Bone marrow (tissue), 2 donors: ENCODE measurements around the gene CD247.
"Not testable (repeated sequence)": the region's sequence is repeated elsewhere in the genome, so short reads cannot be mapped to it uniquely, and the experiment has no call there.

Experiments
- DNase-seq, 2 donors: peaks; one replicate each; lab custom pipeline; 2025; lab: John Stamatoyannopoulos, UW

Gene CD247

DNA sequence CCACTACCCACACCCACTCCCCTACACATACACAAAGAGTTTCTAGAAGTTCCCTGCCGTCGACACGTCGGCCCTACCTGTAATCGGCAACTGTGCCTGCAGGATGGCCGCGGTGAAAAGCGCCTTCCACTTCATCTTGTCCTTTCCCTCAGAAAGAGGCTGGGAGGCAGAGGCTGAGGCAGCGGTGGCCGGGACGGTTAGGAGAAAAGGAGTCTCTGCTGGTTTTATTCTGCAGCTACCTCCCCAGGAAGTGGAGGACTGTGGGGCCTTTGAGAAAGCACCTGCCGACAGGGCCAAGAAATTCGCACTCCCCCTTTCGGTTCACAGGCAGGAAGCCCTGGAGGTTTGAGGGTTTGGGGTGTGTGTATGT, at the start of gene CD247:
Gene CD247, minus strand, starts transcription at position 199 of the 370 bp plus-strand sequence. Its CDS starts 64 bp downstream, at position 135.
- no peak for DNase-seq

DNA sequence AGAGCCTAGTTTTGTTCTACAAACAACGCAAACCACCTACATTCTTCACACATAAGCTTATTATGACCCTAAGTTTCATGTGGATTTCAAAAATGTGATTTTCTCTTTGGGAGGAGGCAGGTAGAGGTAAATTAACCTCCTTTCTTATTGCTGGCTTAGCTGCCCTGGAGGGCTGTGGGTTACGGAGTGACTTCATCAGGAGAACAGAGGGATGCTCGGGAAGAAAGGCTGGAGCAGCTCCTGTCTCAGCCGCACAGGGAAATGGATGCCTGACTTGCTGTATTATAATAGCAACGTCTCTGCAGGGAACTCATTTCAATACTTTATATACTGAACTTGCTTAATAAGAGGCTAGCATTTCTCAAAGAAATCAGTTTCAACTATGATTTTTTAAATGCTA, 49.3 kb upstream of the CD247 start:
- no peak for DNase-seq

DNA sequence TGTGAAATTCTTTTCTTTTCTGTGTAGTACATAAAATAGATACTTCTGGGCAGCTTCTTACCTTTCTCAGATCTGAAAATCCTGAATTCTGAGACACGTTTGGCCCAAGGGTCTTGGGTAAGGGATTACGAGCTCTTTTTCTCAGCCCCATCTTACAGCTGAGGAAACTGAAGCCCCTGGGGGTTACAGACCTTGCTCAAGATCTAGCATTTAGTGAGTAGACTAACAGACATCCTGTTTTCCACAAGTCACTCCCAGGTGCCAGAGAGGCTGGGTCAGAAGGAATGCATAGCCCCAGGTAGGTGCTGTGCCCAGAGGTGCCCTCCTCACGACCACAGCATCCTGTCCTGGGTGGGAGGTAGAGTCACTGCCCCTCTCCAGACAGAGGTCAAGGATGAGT, 48.4 kb upstream of the CD247 start:
- no peak for DNase-seq

DNA sequence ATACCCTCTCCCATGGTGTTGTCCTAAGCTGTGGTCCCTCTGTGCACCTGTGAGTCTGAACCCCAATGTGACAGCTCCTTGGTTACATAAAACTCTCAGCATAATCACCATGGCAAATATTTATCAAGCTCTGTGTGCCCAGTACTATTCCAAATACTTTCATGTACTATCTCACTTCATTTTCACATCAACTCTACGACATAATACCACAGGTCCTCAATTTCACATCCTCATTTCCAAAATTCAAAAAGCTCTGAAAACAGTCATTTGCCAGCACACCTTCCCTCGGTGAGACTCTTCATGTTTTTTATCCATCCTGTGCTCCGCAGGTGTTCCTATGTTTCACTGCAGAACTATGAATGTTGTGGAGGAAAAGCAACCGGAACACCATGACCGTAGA, 47.6 kb upstream of the CD247 start:
- DNase-seq = no peak

DNA sequence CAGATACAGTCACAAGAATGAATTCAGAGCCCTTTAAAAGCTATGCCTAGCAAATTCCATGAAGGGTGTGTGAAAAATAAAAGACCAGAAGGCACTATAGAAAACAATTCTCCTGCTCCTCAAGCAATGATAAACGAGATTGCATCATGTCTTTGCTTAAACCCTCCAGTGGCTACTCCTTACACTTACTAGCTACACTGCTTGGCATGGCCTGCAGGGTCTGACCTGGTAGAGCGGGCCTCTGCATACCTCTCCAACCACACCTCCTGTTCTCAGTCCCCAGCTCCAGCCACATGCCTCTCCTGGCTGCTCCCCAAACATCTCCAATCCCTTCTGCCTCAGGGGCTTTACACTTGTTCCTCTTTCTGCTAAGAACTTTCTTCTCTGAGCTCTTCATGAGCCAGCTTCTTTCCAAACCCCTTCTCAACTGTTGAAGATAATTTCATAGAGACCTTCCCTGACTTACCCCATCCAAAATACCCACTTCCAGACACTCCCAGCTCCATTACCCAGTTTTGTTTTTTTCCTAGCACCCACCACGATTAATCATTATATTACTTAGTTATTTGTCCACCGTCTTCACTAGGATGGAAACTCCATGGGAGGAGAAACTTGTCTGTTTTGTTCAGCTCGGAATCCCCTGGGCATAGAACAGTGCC, 46.4 kb upstream of the CD247 start:
- no peak for DNase-seq

DNA sequence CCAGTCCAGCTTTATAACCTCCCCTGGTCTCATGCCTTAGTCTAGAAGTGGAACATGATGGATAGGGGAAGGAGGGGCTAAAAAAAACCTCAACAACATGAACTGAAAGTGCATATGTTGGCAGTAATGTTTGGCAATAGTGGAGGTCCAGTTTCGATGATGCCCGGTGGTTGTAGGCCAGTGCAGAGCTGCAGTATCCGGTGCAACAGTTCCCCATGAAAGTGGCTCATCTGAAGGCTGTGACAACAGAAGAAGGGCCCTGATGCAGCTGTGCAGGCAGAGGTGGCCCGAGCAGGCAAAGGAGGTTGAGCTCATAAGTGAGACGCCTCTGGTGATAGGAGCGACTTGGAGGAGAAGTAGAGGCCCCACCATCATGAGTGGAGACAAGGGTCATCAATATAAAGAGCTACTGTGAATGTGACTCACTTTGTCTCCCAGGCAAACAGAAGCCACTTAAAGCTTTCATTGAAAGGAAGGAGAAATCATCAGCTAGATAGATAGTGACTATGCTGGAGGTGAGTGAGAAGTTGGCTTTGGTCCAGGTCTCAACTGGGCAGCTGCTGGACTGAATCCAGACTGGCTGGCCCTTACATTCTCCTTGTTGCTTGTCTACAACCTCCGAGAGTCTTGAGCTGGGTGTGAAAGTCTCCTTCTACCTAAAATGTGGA, 45.4 kb upstream of the CD247 start:
- no peak for DNase-seq

DNA sequence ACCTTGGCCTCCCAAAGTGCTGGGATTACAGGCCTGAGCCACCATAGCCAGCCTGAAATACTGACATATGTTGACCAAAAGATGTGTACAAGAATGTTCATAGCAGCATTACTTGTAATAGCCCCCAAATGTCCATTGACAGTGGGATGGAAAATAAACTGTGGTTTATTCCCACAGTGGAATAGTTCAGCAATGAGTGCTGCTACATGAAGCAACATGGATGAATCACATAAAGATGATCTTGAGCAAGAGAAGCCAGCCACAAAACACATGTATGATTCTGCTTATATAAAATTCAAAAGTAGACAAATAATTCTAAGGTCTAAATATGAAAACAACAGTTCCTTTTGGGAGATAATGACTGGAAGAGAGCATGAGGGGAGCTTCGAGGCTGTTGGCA, 44.4 kb upstream of the CD247 start:
- no peak for DNase-seq

DNA sequence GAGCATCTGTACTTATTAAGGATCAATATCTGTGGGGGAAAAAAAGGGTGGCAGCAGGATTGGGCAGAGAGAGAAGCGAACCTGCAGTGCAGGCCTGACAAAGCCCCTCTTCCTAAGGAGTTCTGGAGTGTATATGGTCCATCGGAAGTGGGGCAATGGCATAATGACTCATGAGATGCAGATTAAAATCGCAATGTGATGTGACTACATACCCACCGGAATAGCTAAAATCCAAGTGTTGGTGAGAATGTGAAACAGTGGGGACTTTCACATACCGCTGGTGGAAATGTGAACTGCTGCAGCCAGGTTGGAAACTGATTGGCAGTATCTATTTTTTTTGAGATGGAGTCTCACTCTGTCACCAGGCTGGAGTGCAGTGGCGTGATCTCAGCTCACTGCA, 43.4 kb upstream of the CD247 start:
- no peak for DNase-seq

DNA sequence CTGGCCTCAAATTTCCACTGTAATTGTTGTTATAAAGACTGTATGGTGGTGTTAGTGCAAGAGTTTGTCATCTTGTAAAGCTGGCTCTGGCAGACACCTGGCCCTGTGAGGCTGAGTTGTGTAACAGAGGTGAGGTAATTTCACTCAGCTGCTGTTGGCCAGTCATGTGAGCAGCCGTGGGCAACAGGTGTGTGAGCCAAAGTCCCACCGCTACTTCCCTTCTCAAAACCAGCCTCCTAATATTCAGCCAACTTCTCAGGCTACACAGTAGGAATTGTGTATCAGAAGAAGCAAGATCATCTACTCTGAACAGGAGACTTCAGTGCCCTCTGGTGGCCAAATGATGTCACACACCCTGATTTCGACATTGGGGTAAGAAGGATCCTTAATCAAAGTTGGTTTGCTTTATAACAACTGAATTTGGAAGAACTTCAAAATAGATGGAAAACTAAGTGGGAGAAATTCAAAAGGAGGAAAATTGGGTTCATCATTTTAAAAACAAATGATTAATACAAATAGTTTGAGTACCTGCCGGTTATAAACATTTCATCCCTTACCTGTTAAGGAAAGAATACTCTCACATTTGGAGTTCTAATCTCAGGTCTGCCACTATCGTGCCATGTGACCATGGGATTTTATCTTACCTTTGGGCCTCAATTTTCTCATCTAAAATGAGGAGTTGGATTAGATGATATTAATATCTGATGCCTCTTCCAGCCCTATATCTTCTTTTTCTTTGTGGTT, 37.8 kb upstream of the CD247 start:
- DNase-seq = peak; percentile 32 to 47

DNA sequence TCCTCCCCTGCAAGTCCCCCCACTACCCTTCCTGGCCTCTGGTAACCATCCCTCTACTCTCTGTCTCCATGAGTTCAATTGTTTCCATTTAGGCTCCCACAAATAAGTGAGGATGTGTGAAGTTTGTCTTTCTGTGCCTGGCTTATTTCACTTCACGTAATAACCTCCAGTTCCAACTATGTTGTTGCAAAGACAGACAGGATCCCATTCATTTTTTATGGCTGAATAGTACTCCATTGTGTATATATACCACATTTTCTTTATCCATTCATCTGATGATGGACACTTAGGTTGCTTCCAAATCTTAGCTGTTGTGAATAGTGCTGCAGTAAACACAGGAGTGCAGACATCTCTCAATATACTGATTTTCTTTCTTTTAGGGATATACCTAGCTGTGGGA, 36.7 kb upstream of the CD247 start:
- not testable (repeated sequence) for DNase-seq

DNA sequence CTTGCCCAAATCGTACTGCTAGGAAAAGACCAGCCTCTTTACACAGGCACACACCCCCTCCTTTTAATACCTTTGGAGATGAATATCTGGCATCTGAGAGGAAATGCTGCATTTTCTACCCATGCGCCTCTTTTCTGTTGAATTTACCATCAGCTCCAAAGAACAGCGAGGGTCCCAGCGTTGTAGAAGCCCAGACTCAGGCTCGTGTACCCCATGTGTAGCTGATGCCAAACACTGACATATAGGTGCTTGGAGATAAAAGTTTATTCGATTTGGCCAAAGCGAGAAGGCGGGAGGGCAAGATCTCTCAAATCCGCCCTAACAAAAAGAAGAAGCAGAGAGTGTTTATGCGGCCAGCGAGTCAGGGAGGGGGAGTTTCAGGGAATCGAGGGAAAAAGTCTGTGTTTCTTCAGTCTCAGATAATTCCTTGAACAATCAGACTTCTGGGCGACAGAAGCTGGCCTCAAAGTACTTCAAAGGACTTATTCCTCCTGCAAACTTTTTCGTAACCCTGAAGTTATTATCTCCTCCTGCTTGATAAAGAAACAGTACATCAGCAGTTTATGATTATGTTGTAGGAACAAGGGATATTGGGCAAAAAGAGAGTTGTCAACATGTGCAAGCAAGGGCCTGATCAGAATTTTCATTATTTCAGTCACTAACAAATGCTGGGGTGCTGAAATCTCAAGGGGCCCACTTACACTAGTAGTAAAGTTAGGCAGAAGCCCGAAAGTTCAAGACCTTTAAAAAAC, 35.9 kb upstream of the CD247 start:
- DNase-seq = no peak

DNA sequence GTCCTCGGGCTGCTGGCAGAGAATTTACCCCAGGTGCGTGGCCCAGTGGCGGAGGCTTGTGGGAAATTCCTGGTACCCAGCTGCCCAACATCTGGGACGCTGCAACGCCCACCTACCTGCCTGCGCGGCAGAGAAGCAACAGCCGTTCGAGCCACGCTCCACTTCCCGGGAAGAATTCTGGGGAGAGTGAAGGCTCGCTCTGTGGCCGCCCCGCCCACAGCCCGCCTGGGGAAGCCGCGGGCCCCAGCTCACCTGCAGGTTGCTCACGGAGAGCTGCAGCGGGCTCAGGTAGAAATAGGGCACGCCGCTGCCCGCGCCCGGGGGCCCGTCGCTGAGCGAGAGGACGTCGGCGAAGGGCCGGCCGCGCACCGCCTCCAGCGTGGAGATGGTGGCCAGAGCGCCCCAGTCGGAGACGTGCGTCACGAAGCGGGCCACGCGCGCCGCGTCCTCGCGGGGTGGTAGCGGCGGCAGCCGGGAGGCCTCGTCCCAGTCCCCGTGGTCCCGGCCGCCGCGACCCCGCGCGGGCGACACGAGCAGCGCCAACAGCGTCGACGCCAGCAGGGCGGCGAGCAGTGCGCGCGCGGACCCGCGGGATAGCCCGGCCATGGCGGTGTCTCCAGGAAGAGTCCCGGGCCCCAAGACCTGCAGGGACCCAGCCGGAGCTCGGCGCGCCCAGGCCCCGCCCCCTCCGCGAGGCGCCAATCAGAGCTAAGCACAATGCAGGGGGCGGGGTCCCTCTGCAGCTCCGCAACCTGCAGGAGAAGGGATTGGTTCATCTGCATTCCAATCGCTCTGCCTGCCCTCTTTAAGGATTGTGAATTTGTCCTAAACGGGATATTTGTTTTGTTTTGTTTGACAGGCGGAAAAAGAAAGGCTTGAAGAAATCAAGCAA, 35.1 kb upstream of the CD247 start, which contains the start of gene CREG1:
Gene CREG1, minus strand, starts transcription at position 627 of the 892 bp plus-strand sequence.
- peak; percentile 67 to 86 for DNase-seq

DNA sequence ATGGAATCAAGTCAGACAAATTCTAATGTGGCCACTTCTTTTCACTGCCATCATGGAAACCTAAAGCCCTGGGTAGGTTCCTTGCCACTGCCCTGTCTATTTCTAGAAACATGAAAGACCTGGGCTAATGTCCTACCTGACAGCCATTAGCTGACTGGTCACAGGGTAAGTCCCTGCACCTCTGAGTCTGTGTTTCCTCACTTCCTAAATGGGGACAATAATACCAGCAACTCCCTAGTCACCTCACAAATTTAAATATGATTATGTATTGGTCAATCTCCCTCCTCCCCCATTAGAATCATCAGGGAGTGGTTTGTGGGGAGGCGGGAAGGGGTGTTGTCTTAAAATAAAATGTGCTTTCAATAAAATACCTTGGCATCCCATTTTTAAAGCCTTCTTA, 33.0 kb upstream of the CD247 start:
- no peak for DNase-seq

DNA sequence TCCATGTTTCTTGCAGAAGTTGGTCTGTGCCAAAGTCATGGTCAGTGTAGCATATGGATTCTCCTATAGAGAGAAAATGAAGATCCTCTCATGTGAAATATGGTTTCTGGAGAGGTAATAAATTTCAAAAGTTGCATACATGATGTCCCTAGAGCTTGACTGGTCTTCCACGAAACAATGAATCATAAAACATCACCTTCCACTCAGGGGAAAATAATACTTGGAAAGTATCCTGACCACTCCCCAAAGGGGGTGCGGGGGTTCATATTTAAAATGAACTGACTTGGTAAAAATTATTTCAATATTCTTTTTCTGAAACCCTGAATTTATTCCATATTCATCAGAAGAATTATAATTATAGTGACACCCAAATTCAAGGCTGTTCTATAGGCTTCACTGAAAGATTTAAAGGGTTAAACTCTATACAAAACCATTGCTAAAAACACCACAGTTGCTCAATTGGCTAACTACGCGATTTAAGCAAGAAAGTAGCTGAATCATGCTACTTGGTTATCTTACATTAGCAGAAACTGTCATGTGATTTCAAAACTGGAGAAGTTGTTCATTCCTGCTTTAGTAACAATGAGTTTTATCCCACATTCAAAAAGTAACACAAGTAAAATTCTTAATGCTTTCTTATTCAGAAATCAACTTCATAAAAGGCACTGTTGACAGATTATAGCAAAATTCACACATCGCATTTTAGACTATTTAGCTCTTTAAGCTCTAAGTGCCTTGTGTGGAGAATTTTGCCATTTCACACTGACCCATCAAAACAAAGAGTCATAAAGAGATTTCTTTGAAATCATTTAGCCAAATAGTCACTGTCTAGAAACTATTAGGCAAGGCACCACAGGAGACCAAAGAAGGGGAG, 30.0 kb upstream of the CD247 start:
- peak in 1 of 2 donors; percentile 51 for DNase-seq

DNA sequence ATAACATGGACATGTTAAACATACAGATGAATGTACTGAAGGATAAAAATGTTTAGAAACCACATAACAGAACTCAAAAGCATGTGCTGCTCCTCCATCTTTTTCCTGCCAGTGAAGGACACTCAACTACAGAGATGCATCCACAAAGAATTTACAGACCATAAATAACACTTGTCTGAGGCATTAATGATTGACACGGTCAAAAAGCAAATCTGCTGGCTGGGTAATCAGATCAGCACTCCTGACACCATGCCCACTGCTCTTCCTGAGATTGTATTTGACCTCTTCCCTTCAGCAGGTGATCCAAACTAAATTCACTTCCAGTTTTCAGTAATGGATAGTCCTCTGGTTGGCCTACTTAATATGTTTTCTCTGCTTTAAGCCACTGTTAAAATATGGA, 28.6 kb upstream of the CD247 start:
- no peak for DNase-seq

DNA sequence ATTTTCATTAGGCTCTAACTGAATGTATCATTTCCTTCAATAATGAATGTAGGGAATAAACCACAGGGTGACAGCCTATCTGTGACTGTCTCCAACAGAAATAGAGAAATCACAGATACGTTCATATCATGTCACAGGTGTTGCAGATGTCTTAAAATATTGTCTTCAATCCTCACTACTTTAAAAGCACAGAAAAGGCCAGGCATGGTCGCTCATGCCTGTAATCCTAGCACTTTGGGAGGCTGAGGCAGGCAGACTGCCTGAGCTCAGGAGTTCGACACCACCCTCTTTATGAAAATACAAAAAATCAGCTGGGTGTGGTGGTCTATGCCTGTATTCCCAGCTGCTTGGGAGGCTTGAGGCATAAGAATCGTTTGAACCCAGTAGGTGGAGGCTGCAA, 27.0 kb upstream of the CD247 start:
- no peak for DNase-seq

DNA sequence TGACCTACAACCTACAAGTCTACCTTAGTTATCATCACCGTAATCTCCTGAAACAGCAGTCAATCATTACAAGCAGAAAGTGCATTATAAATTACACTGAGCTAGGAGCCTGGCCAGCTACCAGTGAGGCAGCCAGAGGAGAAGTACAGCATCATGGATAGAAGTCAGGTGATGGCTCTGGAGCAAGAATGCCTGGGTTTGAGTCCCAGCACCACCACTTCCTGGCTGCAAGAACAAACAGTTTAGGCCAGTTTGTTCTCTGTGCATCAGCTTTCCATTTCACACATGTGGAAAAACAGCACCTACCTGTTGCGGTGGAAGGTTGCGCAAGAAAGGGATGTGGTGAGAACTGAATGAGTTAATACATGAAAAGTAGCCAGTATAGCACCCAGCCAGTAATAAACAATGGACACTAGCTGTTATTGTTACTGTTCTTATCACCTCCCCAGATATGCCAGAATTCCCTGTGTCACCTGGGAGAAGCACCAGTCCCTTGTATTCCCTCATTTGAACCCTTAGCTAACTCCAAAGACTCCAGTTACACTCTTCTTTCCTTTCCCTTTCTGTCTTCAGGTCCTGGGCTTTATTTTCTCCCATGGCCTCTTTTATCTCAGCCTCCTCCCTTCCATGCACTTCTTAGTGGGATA, 26.2 kb upstream of the CD247 start:
- no peak for DNase-seq

DNA sequence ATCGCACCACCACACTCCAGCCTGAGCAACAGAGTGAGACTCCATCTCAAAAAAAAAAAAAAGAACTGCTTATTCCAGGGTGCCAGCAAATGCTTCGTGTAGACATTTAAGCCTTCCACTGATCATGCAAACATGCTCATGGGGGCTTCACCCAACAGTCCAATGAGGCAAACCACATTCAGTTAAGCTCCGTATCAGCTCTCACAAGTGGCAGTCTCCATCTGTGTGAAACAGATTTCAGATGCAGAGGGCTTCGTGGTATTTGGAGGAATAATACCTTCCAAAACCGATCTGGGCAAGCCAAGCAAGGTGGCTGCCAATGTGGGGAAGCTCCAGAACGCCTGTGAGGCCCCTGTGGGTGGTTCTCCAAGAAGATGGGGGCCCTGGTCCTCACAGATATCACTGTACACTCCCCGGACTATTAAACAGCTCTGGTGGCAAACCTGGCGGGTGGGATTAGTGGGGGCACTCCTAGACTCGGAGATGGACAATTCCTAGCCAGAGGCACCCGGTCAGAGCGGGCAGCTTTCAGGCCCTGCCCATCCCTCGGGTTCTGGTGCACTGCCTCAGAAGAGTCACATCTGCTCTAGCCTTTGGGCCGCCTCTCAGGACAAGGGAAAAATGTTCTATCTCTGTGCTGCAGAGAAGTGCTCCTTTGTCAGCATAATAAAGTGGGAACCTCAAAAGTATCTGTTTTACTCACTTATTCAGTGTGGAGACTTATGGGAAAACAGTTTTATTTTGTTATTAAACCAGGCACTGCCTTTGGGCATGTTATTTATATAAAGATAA, 25.1 kb upstream of the CD247 start:
- no peak for DNase-seq
